ENCODE results near the gene RHEX. TPM values are rescaled to one million over a fixed set of nuclear protein-coding genes. Genes with fewer than 3 reads are reported as not detected.

RHEX gene
- total RNA-seq, 2 experiments from 2014 or later: not detected

- ChIA-PET POLR2A (no interaction called here), CTCF (interaction anchor here (1.0 to 10.4 kb wide), 3 partner anchors 10 to 243 kb away, joined by 3 to 252 read pairs (median 3); no protein-coding TSS in a partner anchor)
- DNase-seq: no peak
- peaks cover 14% of the 10 kb centered on the region for H3K4me1 Mint-ChIP-seq (ENCODE audit: low read depth)
- no peaks in the 10 kb centered on the region for H3K9me3 Mint-ChIP-seq (ENCODE audit: insufficient read depth)
- H3K27me3 Mint-ChIP-seq (ENCODE audit: low read depth): peaks cover 45% of the 10 kb centered on the region
- H3K4me3 Mint-ChIP-seq: no peak overlapping the region
- H3K36me3 Mint-ChIP-seq (ENCODE audit: low read depth): no peaks in the 10 kb centered on the region
- no peak for ATAC-seq
- H3K27ac Mint-ChIP-seq: no peak overlapping the region
These were observed 17.9 kb upstream of the RHEX start for GRCh38 chr1:206035027-206035426.

- ATAC-seq (no peak), DNase-seq (no peak)
- H3K27me3 Mint-ChIP-seq (ENCODE audit: low read depth): peaks cover 53% of the 10 kb centered on the region
- POLR2A ChIA-PET: no interaction called here
- no peaks in the 10 kb centered on the region for H3K9me3 Mint-ChIP-seq (ENCODE audit: insufficient read depth)
- no peaks in the 10 kb centered on the region for H3K36me3 Mint-ChIP-seq (ENCODE audit: low read depth)
- peaks cover 12% of the 10 kb centered on the region for H3K4me1 Mint-ChIP-seq (ENCODE audit: low read depth)
- CTCF ChIA-PET: interaction anchor here (1.0 to 1.2 kb wide), 3 partner anchors 9 to 69 kb away, joined by 3 to 4 read pairs (median 4); no protein-coding TSS in a partner anchor
- H3K4me3 Mint-ChIP-seq: no peak overlapping the region
- no peak overlapping the region for H3K27ac Mint-ChIP-seq
These were observed 16.1 kb upstream of the RHEX start for GRCh38 chr1:206036663-206037455.

GRCh38 chr1:206037581-206037980 lies 15.4 kb upstream of the RHEX start:
- ChIA-PET POLR2A (no interaction called here), CTCF (interaction anchor here (1.0 to 1.2 kb wide), 3 partner anchors 10 to 68 kb away, joined by 3 to 4 read pairs (median 4); no protein-coding TSS in a partner anchor)
- no peaks in the 10 kb centered on the region for H3K9me3 Mint-ChIP-seq (ENCODE audit: insufficient read depth)
- DNase-seq (no peak), ATAC-seq (no peak)
- no peak overlapping the region for H3K27ac Mint-ChIP-seq
- H3K4me3 Mint-ChIP-seq: no peak overlapping the region
- peaks cover 12% of the 10 kb centered on the region for H3K4me1 Mint-ChIP-seq (ENCODE audit: low read depth)
- no peaks in the 10 kb centered on the region for H3K36me3 Mint-ChIP-seq (ENCODE audit: low read depth)
- peaks cover 51% of the 10 kb centered on the region for H3K27me3 Mint-ChIP-seq (ENCODE audit: low read depth)

GRCh38 chr1:206039046-206039973 lies 13.7 kb upstream of the RHEX start:
- no peaks in the 10 kb centered on the region for H3K36me3 Mint-ChIP-seq (ENCODE audit: low read depth)
- H3K4me1 Mint-ChIP-seq (ENCODE audit: low read depth): peaks cover 12% of the 10 kb centered on the region
- H3K9me3 Mint-ChIP-seq (ENCODE audit: insufficient read depth): no peaks in the 10 kb centered on the region
- ATAC-seq (no peak), DNase-seq (no peak)
- H3K27me3 Mint-ChIP-seq (ENCODE audit: low read depth): peaks cover 42% of the 10 kb centered on the region
- no peak overlapping the region for H3K4me3 Mint-ChIP-seq
- ChIA-PET CTCF (interaction anchor here (0.7 to 0.9 kb wide), 2 partner anchors 9 to 64 kb away, joined by 3 read pairs; no protein-coding TSS in a partner anchor), POLR2A (no interaction called here)
- H3K27ac Mint-ChIP-seq: no peak overlapping the region

- Mint-ChIP-seq H3K9me3 (ENCODE audit: insufficient read depth) (no peaks in the 10 kb centered on the region), H3K4me3 (no peak overlapping the region), H3K36me3 (ENCODE audit: low read depth) (no peaks in the 10 kb centered on the region), H3K4me1 (ENCODE audit: low read depth) (peaks cover 7% of the 10 kb centered on the region), H3K27ac (no peak overlapping the region), H3K27me3 (ENCODE audit: low read depth) (peaks cover 33% of the 10 kb centered on the region)
- ATAC-seq: no peak
- ChIA-PET CTCF (no interaction called here), POLR2A (no interaction called here)
- DNase-seq: no peak
These were observed 12.6 kb upstream of the RHEX start for GRCh38 chr1:206040328-206040727.

- Mint-ChIP-seq H3K4me1 (ENCODE audit: low read depth) (peaks cover 7% of the 10 kb centered on the region), H3K36me3 (ENCODE audit: low read depth) (no peaks in the 10 kb centered on the region), H3K27ac (no peak overlapping the region), H3K4me3 (no peak overlapping the region), H3K9me3 (ENCODE audit: insufficient read depth) (no peaks in the 10 kb centered on the region), H3K27me3 (ENCODE audit: low read depth) (peaks cover 29% of the 10 kb centered on the region)
- ChIA-PET CTCF (interaction anchor here (0.8 to 5.5 kb wide), 2 partner anchors 11 to 61 kb away, joined by 3 to 29 read pairs; no protein-coding TSS in a partner anchor), POLR2A (no interaction called here)
- ATAC-seq (no peak), DNase-seq (no peak)
These were observed 11.3 kb upstream of the RHEX start for GRCh38 chr1:206041640-206042039.

GRCh38 chr1:206047271-206047670 lies 5.7 kb upstream of the RHEX start:
- H3K4me1 Mint-ChIP-seq (ENCODE audit: low read depth): peaks cover 21% of the 10 kb centered on the region
- no peaks in the 10 kb centered on the region for H3K9me3 Mint-ChIP-seq (ENCODE audit: insufficient read depth)
- ChIA-PET POLR2A (no interaction called here), CTCF (interaction anchor here (5.5 kb wide), 1 partner anchor 16 kb away, joined by 29 read pairs; no protein-coding TSS in a partner anchor)
- no peaks in the 10 kb centered on the region for H3K36me3 Mint-ChIP-seq (ENCODE audit: low read depth)
- H3K4me3 Mint-ChIP-seq: no peak overlapping the region
- ATAC-seq: no peak
- H3K27me3 Mint-ChIP-seq (ENCODE audit: low read depth): peaks cover 7% of the 10 kb centered on the region
- DNase-seq: no peak
- no peak overlapping the region for H3K27ac Mint-ChIP-seq

- ChIA-PET CTCF (interaction anchor here (1.1 kb wide), 1 partner anchor 18 kb away, joined by 5 read pairs; no protein-coding TSS in a partner anchor), POLR2A (no interaction called here)
- Mint-ChIP-seq H3K36me3 (ENCODE audit: low read depth) (no peaks in the 10 kb centered on the region), H3K27me3 (ENCODE audit: low read depth) (peaks cover 7% of the 10 kb centered on the region), H3K27ac (no peak overlapping the region), H3K4me3 (no peak overlapping the region), H3K4me1 (ENCODE audit: low read depth) (peaks cover 31% of the 10 kb centered on the region), H3K9me3 (ENCODE audit: insufficient read depth) (no peaks in the 10 kb centered on the region)
- ATAC-seq (no peak), DNase-seq (no peak)
These were observed 4.4 kb upstream of the RHEX start for GRCh38 chr1:206048582-206048981.

- no peak for ATAC-seq
- no peaks in the 10 kb centered on the region for H3K36me3 Mint-ChIP-seq (ENCODE audit: low read depth)
- H3K9me3 Mint-ChIP-seq (ENCODE audit: insufficient read depth): no peaks in the 10 kb centered on the region
- peaks cover 32% of the 10 kb centered on the region for H3K4me1 Mint-ChIP-seq (ENCODE audit: low read depth)
- no peak overlapping the region for H3K4me3 Mint-ChIP-seq
- no peak overlapping the region for H3K27ac Mint-ChIP-seq
- ChIA-PET CTCF (no interaction called here), POLR2A (no interaction called here)
- peaks cover 7% of the 10 kb centered on the region for H3K27me3 Mint-ChIP-seq (ENCODE audit: low read depth)
- no peak for DNase-seq
These were observed 3.7 kb upstream of the RHEX start for GRCh38 chr1:206049293-206049692.

GRCh38 chr1:206049919-206050600 lies 2.9 kb upstream of the RHEX start:
- H3K4me1 Mint-ChIP-seq (ENCODE audit: low read depth): peaks cover 32% of the 10 kb centered on the region
- no peak overlapping the region for H3K4me3 Mint-ChIP-seq
- POLR2A ChIA-PET: no interaction called here
- H3K27me3 Mint-ChIP-seq (ENCODE audit: low read depth): peaks cover 8% of the 10 kb centered on the region
- no peaks in the 10 kb centered on the region for H3K9me3 Mint-ChIP-seq (ENCODE audit: insufficient read depth)
- H3K36me3 Mint-ChIP-seq (ENCODE audit: low read depth): no peaks in the 10 kb centered on the region
- no peak for ATAC-seq
- CTCF ChIA-PET: interaction anchor here (2.5 kb wide), 1 partner anchor 19 kb away, joined by 11 read pairs; no protein-coding TSS in a partner anchor
- no peak for DNase-seq
- no peak overlapping the region for H3K27ac Mint-ChIP-seq

- Mint-ChIP-seq H3K4me1 (ENCODE audit: low read depth) (peaks cover 32% of the 10 kb centered on the region), H3K36me3 (ENCODE audit: low read depth) (no peaks in the 10 kb centered on the region), H3K27ac (peak overlapping the region; percentile 60), H3K27me3 (ENCODE audit: low read depth) (peaks cover 12% of the 10 kb centered on the region), H3K4me3 (no peak overlapping the region), H3K9me3 (ENCODE audit: insufficient read depth) (no peaks in the 10 kb centered on the region)
- peak; percentile 46 for DNase-seq
- CTCF ChIA-PET: interaction anchor here (2.5 kb wide), 1 partner anchor 20 kb away, joined by 11 read pairs; no protein-coding TSS in a partner anchor
- peak; percentile 91 for ATAC-seq
- POLR2A ChIA-PET: interaction anchor here (1.2 kb wide), 1 partner anchor 9 kb away, joined by 3 read pairs; no protein-coding TSS in a partner anchor
These were observed 2.2 kb upstream of the RHEX start for GRCh38 chr1:206050655-206051235.
